ENCODE measurements around the gene HMCN2. TPM values are rescaled to one million over a fixed set of nuclear protein-coding genes. Genes with fewer than 3 reads are reported as not detected.

HMCN2 gene
- total RNA-seq, 1 experiment from 2014 or later = 8.6 TPM

- H4K5ac ChIP-seq (ENCODE audit: insufficient read length, low read depth, low read length) = no peak overlapping the region
- no peak overlapping the region for H3T11ph ChIP-seq (ENCODE audit: low read length)
- no peak overlapping the region for H3K23ac ChIP-seq (ENCODE audit: insufficient read length, low read depth, low read length)
- no peaks in the 10 kb centered on the region for H3K23me2 ChIP-seq (ENCODE audit: insufficient read length, low read depth, low read length, poor library complexity, severe bottlenecking)
- Mint-ChIP-seq H3K36me3 (ENCODE audit: insufficient read depth in 1 of 3, low read depth in 3 of 3) (no peaks in the 10 kb centered on the region), H3K4me1 (peaks cover 2 to 3% of the 10 kb centered on the region in 2 experiments; a peak in 3 of 4 replicates), H3K9me3 (no peaks in the 10 kb centered on the region), H3K27me3 (ENCODE audit: low read depth) (no peaks in the 10 kb centered on the region), H3K4me3 (no peak overlapping the region), H3K27ac (no peak overlapping the region)
- no peak overlapping the region for H3K4ac ChIP-seq (ENCODE audit: low read depth, low read length)
- H3K4me1 ChIP-seq (ENCODE audit: insufficient read depth, low read length) = no peaks in the 10 kb centered on the region
- no peaks in the 10 kb centered on the region for H4K20me1 ChIP-seq (ENCODE audit: control insufficient read depth, insufficient read depth, insufficient read length)
- no peak overlapping the region for H3K14ac ChIP-seq (ENCODE audit: insufficient read depth, low read length)
- no peak overlapping the region for H2AFZ ChIP-seq (ENCODE audit: low read length)
- no CpG with 5 or more reads among the region's 21 CpGs for WGBS (ENCODE audit: extremely low coverage, insufficient read length, low lambda C conversion rate)
- H2BK12ac ChIP-seq (ENCODE audit: insufficient read length, low read depth, low read length) = no peak overlapping the region
- H2BK15ac ChIP-seq (ENCODE audit: low read depth, low read length) = no peak overlapping the region
- no peak overlapping the region for H2BK5ac ChIP-seq (ENCODE audit: insufficient read length, low read length)
- no peaks in the 10 kb centered on the region for H3K79me1 ChIP-seq (ENCODE audit: insufficient read depth, low read depth, low read length, poor library complexity, severe bottlenecking)
- no peak for DNase-seq
- H3K56ac ChIP-seq (ENCODE audit: insufficient read length, low read depth, low read length) = no peak overlapping the region
- TF ChIP-seq CTCF (conservative IDR thresholded peaks at IDR 0.05) = no peak
- no peak overlapping the region for H4K91ac ChIP-seq (ENCODE audit: insufficient read length, low read depth, low read length)
- H3K27ac ChIP-seq (ENCODE audit: insufficient read length, low read depth, low read length) = no peak overlapping the region
- no peaks in the 10 kb centered on the region for H3K79me2 ChIP-seq (ENCODE audit: insufficient read depth, low read length)
- H3K9ac ChIP-seq (ENCODE audit: extremely low read depth, insufficient read length, low read length) = no peak overlapping the region
- H3K9me3 ChIP-seq (ENCODE audit: control insufficient read depth, low read depth, low read length) = no peaks in the 10 kb centered on the region
- H2BK20ac ChIP-seq (ENCODE audit: low read depth, low read length, poor library complexity, severe bottlenecking) = no peak overlapping the region
- H3K4me2 ChIP-seq (ENCODE audit: insufficient read depth, insufficient read length, low read length) = no peak overlapping the region
- no peak overlapping the region for H2BK120ac ChIP-seq (ENCODE audit: low read depth, low read length, poor library complexity, severe bottlenecking)
- no peak overlapping the region for H3K18ac ChIP-seq (ENCODE audit: insufficient read length, low read depth, low read length)
- no peak overlapping the region for H2AK5ac ChIP-seq (ENCODE audit: insufficient read length, low read length)
- H3K27me3 ChIP-seq (ENCODE audit: insufficient read depth, low read length) = no peaks in the 10 kb centered on the region
- no peak overlapping the region for H4K8ac ChIP-seq (replicated peaks; ENCODE audit: insufficient read length, low read depth, low read length)
Observed at GRCh38 chr9:130348341-130348740, 82.8 kb downstream of the HMCN2 start.

All from H9 (cell line).